ENCODE measurements around the gene AFAP1L1. TPM values are rescaled to one million over a fixed set of nuclear protein-coding genes. Genes with fewer than 3 reads are reported as not detected.

Gene AFAP1L1
- polyA plus RNA-seq, 1 experiment = 1.8 TPM

DNA sequence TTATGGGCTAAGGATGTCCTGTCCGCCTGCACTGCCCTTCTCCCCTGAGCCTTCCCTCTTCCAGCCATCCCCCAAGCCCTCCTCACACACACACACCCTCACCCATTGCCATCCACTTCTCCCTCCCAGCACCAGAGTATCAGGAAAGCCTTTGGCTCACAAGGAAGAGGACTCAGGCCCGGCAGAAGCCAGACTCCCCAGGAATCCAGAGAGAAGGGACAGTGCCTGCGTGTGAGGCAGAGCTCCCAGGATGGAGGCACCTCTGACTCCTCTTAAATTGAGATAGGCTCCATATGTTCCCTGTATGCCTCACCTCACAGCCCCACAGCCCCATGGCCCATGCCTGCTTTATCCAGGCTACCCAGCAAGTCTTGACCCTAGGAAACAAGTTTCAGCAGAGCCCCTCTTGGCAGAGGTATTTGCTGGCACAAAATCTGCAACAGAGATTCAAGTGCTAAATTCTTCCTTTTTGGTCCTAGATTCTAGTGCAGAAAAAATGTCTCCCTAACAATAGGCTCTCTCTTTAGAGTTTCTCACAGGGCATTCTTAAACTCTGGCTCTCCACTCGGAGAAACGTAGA, 106.7 kb downstream of the AFAP1L1 start:
- CTCF ChIA-PET = interaction anchor here (1.9 to 2.4 kb wide), 2 partner anchors 10 to 56 kb away, joined by 15 to 16 read pairs; no protein-coding TSS in a partner anchor
- H3K4me3 ChIP-seq (ENCODE audit: low read depth, low read length) = no peak overlapping the region
- TF ChIP-seq, protein P1, sequence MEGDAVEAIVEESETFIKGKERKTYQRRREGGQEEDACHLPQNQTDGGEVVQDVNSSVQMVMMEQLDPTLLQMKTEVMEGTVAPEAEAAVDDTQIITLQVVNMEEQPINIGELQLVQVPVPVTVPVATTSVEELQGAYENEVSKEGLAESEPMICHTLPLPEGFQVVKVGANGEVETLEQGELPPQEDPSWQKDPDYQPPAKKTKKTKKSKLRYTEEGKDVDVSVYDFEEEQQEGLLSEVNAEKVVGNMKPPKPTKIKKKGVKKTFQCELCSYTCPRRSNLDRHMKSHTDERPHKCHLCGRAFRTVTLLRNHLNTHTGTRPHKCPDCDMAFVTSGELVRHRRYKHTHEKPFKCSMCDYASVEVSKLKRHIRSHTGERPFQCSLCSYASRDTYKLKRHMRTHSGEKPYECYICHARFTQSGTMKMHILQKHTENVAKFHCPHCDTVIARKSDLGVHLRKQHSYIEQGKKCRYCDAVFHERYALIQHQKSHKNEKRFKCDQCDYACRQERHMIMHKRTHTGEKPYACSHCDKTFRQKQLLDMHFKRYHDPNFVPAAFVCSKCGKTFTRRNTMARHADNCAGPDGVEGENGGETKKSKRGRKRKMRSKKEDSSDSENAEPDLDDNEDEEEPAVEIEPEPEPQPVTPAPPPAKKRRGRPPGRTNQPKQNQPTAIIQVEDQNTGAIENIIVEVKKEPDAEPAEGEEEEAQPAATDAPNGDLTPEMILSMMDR (IDR thresholded peaks at IDR 0.05; ENCODE audit: low read depth, low read length) = no peak
- no peak overlapping the region for H3K27ac ChIP-seq (ENCODE audit: low read depth, low read length)
- H3K9me3 ChIP-seq (ENCODE audit: control insufficient read depth, insufficient read depth, low read length) = no peaks in the 10 kb centered on the region
- no peak for DNase-seq (ENCODE audit: low read depth, low spot score)
- POLR2A ChIA-PET = interaction anchor here (1.0 kb wide), 1 partner anchor 48 kb away, joined by 3 read pairs; no protein-coding TSS in a partner anchor
- H3K27me3 ChIP-seq (ENCODE audit: control insufficient read depth, insufficient read depth, low read length) = no peaks in the 10 kb centered on the region

DNA sequence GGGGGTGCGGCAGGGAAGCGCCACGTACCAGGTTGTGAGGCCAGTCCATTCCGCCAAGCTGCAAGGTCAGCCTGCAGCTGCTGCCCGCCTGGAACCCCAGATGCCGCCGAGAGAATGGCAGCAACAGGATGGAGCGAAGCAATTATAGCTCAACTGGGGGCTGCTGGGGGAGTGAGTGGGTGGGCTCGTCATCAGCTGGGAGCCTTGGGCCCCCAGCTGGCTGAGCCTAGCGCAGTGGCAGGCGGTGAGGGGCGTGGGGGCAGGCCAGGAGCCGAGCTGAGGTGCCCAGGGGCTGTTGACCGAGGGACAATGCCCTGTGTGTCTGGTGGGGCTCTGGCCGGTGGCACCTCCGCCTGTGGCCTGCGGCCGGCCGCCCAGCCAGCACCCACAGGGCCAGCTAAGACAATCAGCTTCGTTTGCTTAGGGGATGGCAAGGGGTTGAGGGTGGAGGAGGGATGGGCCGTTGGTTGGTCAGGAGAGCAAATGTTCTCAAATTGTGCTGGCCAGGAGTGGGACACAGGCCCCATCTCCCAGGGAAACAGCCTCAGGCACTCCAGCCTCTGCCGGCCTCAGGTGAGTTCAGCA, 107.6 kb downstream of the AFAP1L1 start, which contains the start of gene IL17B:
IL17B (minus strand) TSS at position 116 of the 585 bp plus-strand sequence; CDS start at position 49, 67 bp downstream.
- H3K27ac ChIP-seq (ENCODE audit: low read depth, low read length) = no peak within 1 kb of the TSS
- TF ChIP-seq, protein P1 (IDR thresholded peaks at IDR 0.05; ENCODE audit: low read depth, low read length) = no peak
- DNase-seq (ENCODE audit: low read depth, low spot score) = no peak
- CTCF ChIA-PET = interaction anchor here (0.7 to 3.9 kb wide), 6 partner anchors 7 to 239 kb away, joined by 3 to 41 read pairs (median 11); no protein-coding TSS in a partner anchor
- POLR2A ChIA-PET = interaction anchor here (0.5 kb wide), 1 partner anchor 9 kb away, joined by 6 read pairs; no protein-coding TSS in a partner anchor
- no peak within 1 kb of the TSS for H3K4me3 ChIP-seq (ENCODE audit: low read depth, low read length)
- no peaks in the 10 kb centered on the region for H3K9me3 ChIP-seq (ENCODE audit: control insufficient read depth, insufficient read depth, low read length)
- H3K27me3 ChIP-seq (ENCODE audit: control insufficient read depth, insufficient read depth, low read length) = no peaks in the 10 kb centered on the region

DNA sequence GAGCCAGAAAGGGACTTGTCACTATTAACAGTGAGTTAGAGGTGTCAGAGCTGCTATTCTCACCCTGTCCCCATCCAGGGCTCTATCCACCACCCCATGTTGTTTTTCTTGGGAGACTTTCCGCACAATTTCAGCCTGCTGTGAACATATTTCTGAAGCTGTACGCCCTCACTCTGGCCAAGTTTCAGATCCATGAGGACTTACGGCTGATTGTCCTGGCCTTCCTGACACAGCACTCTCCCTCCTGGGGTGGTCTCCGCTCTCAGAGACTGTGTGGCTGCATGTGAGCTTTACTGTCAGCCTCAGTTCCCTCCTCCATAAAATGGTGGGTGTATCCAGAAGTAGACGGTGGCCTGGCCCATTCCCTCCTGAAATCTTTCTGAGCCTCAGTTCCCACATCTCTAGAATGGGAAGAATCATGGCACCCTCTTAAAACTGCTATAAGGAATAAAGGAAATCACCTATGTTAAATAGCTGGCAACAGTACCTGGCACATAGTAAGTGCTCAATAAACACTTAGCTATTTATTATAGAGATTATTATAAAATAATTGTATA, 108.2 kb downstream of the AFAP1L1 start:
- CTCF ChIA-PET = interaction anchor here (0.7 to 3.9 kb wide), 8 partner anchors 8 to 238 kb away, joined by 3 to 41 read pairs (median 6); no protein-coding TSS in a partner anchor
- POLR2A ChIA-PET = interaction anchor here (0.5 kb wide), 1 partner anchor 8 kb away, joined by 6 read pairs; no protein-coding TSS in a partner anchor
- no peak overlapping the region for H3K4me3 ChIP-seq (ENCODE audit: low read depth, low read length)
- no peaks in the 10 kb centered on the region for H3K9me3 ChIP-seq (ENCODE audit: control insufficient read depth, insufficient read depth, low read length)
- TF ChIP-seq, protein P1 (IDR thresholded peaks at IDR 0.05; ENCODE audit: low read depth, low read length) = no peak
- no peaks in the 10 kb centered on the region for H3K27me3 ChIP-seq (ENCODE audit: control insufficient read depth, insufficient read depth, low read length)
- no peak for DNase-seq (ENCODE audit: low read depth, low spot score)
- H3K27ac ChIP-seq (ENCODE audit: low read depth, low read length) = no peak overlapping the region

DNA sequence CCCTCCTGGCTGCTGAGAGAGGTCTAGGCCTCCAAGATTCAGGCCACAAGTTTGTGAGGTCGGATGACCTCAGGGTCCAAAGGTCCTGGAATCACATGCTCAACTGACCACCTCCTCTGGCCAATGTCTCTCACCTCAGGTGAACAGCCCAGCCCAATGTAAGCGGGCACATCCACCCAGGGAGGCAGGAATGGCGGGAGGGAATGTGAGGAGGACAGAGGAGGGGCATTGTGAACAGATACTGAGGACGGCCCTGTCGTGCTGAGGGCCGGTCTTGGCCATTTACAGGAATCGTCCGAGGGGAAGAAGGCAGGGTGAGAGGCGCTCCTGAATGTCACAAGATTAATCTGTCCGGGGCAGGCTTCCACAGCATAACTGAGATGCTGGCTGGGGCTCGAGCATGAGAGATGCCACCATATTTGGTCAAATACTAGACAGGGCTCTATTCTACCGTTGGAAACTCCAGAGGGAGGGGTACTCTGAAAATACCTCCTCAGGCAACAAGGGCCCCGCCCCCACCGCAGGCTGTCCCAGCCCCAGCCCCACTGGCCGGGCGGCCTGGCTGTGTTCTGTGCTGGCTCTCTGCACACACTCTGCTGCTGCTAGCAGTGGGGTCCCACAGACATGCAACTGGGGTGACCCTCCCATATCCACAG, 108.9 kb downstream of the AFAP1L1 start:
- POLR2A ChIA-PET = interaction anchor here (0.9 to 1.4 kb wide), 3 partner anchors 48 to 58 kb away, joined by 3 to 4 read pairs (median 3); no protein-coding TSS in a partner anchor
- CTCF ChIA-PET = interaction anchor here (0.8 to 8.1 kb wide), 20 partner anchors 8 to 193 kb away, joined by 3 to 138 read pairs (median 12); partner anchors contain the start of gene PCYOX1L

More for the DNA sequence above, 108.9 kb downstream of the AFAP1L1 start:
- no peak overlapping the region for H3K4me3 ChIP-seq (ENCODE audit: low read depth, low read length)
- no peaks in the 10 kb centered on the region for H3K27me3 ChIP-seq (ENCODE audit: control insufficient read depth, insufficient read depth, low read length)
- DNase-seq (ENCODE audit: low read depth, low spot score) = no peak
- TF ChIP-seq, protein P1 (IDR thresholded peaks at IDR 0.05; ENCODE audit: low read depth, low read length) = no peak
- no peak overlapping the region for H3K27ac ChIP-seq (ENCODE audit: low read depth, low read length)
- no peaks in the 10 kb centered on the region for H3K9me3 ChIP-seq (ENCODE audit: control insufficient read depth, insufficient read depth, low read length)
